Lung microvascular endothelial cell (primary cell): ENCODE measurements around the gene SLC25A22. TPM values are rescaled to one million over a fixed set of nuclear protein-coding genes. Genes with fewer than 3 reads are reported as not detected.

Experiments
- DNase-seq, 2 donors: peaks; one replicate each; pipeline versions ENCODE4 v3.0.0 to v3.0.0-alpha.2; 2010; ENCODE audit warnings: low read depth in 2 of 2
- total RNA-seq: library from RNA; depleted of rRNA; stranded (reverse); fragments of >200 nt; gene quantifications from 2 replicates; pipeline ENCODE4 v1.2.1, GENCODE V29; 2014

The SLC25A22 gene
- total RNA-seq, 1 donor from 2014 or later = 6.3 TPM

GRCh38 chr11:834371-835316, 36.6 kb upstream of the SLC25A22 start:
- peak; percentile 82 to 83 for DNase-seq

DNA sequence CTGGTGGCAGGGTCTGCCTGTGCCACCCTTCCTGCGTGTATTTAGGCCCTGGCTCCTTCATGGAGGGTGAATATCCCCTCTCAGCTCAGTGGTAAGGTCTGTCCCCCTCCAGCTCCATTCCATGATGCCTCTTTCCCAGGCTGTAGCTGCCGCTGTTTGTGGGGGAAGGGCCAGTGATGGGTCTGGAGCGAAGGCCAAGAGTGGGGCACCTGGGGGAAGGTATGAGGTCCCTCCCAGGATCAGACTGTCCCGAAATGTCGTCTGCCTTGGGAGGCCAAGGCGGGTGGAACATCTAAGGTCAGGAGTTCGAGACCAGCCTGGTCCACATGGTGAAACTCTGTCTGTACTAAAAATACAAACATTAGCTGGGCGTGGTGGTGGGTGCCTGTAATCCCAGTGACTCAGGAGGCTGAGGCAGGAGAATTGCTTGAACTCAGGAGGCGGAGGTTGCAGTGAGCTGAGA, 35.8 kb upstream of the SLC25A22 start:
- DNase-seq = no peak

- peak; percentile 55 to 61 for DNase-seq
These were observed 35.2 kb upstream of the SLC25A22 start for GRCh38 chr11:833114-833791.

GRCh38 chr11:832529-833113, 34.5 kb upstream of the SLC25A22 start, which contains the start of gene CD151:
Gene CD151, plus strand, starts transcription at chr11:832952. Its CDS starts 3,118 bp downstream, at chr11:836070.
- peak; percentile 68 to 72 for DNase-seq

DNA sequence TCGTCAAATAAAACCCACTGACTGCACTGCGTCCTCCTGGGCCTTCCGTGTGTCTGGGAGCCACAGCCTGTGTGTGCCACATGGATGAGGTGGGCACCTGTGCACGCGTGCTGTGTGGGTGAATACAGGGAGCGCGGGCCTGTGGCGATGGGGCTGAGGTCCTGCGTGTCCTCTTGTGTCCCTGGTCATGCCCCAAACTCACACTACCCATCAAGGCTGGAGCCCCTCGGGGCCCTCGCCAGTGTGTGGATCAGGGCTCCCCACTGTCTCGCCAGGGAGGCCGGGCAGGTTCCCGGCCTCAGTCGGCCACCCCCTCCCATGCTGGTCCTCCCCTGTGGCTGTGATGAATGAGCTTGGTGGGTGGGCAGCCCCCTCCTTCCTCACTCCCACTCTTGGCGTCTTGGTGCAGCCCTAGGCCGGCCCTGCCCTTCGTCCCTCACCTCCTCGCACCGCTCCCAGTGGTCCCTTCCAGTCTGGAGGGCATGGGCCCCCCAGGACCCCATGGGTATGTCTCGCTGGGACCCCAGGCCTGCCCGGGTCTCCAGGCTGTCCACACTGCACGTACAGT, 34.0 kb upstream of the SLC25A22 start:
- no peak for DNase-seq

DNA sequence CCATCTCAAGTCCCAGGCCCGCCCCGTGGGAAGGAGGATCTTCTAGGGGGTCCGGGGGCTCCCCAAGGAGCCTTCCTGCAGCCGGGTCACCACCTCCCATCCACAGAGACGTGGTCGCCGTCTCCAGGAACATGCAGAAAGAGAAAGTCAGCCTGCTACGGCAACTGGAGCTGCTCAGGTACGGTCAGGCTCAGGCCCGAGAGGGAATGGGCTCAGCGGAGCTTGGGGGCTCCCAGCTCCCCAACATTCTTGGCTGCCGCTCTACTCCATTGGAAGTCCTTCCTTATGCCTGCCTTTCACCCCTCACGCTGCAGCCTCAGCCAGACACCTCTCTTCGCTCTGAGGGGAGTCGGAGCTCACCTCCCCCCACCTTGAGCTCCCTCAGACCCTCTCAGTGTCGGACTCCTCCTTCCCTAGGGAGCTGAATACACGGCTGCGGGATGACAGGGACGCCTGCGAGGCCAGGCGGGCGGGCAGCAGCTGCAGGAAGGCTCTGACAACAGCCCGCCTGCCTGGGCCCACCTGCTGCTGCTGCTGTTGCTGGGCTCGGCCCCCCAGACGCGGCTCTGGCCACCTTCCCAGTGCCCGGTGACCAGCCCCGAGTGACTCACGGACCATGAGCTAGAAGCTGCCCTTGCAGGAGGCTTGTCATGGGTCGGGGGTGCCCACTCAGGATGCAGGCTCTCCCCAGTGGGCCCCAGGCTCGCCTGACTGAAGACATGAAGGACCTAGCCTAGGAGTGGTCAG, 33.2 kb upstream of the SLC25A22 start:
- DNase-seq = peak in 1 of 2 donors; percentile 60

- peak; percentile 73 to 90 for DNase-seq
These were observed 32.4 kb upstream of the SLC25A22 start for GRCh38 chr11:830295-831117.

DNA sequence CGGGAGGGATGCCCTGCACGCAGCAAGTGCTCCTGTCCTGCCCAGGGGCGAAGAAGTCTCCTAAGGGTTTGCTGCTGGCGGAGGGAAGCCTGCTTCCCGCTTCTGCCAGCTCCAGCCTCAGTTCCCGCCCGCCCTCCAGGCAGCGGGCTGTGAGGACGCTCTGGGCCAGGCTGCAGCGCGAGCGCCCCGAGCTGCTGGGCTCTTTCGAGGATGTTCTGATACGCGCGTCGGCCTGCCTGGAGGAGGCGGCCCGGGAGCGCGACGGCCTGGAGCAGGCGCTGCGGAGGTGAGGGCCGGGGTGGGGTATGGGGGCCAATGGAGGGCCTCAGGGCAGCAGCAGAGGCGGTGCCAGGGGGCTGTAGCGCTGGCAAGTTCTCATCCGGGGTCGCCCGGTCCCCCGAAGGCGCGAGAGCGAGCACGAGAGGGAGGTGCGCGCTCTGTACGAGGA, 31.8 kb upstream of the SLC25A22 start:
- peak in 1 of 2 donors; percentile 48 for DNase-seq

GRCh38 chr11:829176-829846, 31.2 kb upstream of the SLC25A22 start:
- peak; percentile 72 to 98 for DNase-seq

DNA sequence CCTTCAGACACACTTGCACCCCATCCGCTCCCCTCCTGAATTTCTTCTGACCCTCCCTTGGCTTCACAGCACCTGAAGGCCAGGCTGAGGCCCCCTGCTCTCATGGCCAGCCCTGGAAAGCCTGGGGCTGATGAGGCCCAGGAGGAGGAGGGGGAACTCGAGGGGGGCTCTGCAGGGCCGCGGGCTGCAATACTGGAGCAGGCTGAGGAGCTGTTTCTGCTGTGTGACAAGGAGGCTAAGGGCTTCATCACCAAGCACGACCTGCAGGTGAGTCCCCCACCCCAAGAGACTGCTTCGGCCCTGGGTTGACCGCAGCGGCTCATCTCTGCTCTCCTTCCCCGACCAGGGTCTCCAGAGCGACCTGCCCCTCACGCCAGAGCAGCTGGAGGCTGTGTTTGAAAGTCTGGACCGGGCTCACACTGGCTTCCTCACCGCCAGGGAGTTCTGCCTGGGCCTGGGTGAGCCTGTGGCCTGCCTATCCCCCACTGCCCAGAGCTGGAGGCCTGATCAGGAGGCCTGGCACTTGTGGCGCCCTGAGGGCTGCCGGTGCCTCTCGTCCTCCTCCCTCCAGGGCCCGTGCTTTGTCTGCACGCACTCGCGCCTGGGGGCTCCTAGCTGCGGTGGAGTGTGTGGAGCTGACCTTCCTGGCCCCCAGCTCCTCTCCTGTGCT, 30.6 kb upstream of the SLC25A22 start:
- no peak for DNase-seq

DNA sequence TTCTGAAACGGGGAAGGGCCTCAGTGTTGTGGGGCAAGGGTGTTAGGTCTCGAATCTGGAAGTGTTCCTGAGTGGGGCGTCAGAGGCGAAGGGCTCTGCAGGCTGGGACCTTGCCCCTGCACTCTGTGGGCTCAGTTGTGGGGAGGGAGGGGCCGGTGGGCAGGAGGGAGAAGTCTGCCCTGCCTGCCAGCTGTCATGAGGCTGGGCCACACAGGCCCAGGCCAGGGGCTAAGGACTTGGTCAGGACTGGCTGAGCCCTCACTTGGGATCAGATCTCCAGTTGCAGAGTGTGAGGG, 29.8 kb upstream of the SLC25A22 start, which contains the start of gene CRACR2B:
CRACR2B (plus strand) TSS at position 23 of the 296 bp plus-strand sequence. CDS start 689 bp downstream, outside the sequence.
- no peak for DNase-seq

- DNase-seq = no peak
These were observed 29.2 kb upstream of the SLC25A22 start for GRCh38 chr11:827146-827896.

- no peak for DNase-seq
These were observed 28.7 kb upstream of the SLC25A22 start for GRCh38 chr11:826836-827145.

- DNase-seq = no peak
These were observed 28.1 kb upstream of the SLC25A22 start for GRCh38 chr11:826227-826621.

DNA sequence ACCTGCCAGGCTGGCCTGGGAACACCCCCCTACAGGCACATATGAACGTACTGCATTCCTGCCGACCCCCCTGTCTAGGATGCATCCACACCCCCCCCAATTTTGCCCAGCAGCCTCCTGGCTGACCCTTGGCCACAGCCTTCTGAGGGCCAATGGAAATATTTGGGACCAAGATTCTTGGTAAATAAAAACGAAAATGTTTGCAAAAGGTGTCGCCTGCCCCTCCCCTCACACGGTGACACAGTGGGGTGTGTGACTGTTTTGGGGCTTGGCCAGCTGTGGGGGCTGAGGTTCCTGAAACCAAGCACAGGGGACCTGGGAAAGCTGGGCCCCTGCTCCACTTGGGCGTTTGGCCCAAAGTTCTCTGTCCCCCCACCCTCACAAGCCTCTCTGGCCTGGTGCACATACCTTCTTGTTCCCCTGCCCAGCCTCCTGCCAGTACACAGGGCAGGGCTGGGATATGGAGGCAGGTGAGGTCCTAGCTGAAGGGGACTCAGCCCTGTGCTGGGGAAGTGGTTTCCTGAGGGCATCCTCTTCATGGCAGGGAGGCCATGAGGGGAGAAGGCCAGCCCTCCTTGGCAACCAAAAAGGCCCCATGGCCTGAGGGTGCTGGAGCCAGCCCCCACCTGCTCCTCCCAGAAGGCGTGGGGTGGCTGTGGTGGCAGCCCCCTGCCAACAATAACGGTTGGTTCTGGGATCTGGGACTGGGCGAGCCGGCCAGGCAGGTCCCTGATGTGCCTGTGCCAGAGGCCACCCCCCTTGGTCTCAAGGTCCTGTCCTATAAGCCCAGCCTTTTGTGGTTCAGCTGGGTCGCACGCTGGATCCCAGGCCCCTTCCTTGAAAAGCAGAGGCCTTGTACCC, 27.5 kb upstream of the SLC25A22 start:
- DNase-seq = no peak

DNA sequence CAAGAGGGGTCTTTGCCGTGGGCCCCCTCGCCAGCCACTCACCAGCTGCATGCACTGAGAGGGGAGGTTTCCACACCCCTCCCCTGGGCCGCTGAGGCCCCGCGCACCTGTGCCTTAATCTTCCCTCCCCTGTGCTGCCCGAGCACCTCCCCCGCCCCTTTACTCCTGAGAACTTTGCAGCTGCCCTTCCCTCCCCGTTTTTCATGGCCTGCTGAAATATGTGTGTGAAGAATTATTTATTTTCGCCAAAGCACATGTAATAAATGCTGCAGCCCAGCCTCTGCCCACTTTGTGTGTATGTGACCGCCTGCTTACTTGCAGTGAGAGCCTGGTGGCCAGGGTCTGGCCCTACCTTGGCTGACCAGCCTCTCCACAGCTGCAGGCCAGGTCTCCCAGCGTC, 26.9 kb upstream of the SLC25A22 start:
- DNase-seq = no peak

DNA sequence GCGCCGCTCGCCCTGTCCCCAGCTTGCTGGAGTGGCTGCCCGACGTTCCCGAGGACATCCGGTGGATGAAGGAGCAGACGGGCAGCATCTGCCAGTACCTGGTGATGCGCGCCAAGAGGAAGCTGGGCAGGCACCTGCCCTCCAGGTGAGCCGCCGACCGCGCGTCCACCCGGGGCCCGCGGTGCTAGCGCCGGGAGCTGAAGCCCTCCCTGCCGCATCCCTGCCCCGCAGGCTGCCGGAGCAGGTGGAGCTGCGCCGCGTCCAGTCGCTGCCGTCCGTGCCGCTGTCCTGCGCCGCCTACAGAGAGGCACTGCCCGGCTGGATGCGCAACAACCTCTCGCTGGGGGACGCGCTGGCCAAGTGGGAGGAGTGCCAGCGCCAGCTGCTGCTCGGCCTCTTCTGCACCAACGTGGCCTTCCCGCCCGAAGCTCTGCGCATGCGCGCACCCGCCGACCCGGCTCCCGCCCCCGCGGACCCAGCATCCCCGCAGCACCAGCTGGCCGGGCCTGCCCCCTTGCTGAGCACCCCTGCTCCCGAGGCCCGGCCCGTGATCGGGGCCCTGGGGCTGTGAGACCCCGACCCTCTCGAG, 26.3 kb upstream of the SLC25A22 start:
- DNase-seq = no peak
